ENCODE measurements around the gene VPS8.
"Not testable (repeated sequence)": the region's sequence is repeated elsewhere in the genome, so short reads cannot be mapped to it uniquely, and the experiment has no call there.

The VPS8 gene

DNA sequence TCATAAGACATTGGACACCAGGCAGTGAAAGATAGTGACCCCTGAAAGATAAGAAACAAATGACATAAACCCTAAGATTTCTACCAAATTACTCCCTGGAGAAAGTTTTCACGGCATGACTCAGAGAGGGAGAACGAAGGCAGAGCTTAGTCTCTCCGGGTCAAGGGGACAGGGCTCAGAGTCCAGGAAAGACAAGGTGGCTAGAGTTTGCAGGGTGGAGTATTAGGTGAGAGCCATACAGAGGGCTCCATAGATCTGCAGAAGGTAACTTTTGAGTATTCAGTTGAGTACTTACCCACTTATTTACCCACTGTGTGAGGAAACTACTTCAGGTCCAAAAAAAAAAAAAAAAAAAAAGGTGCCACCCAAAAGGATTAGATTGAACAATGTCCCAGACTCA lies 197.7 kb downstream of the VPS8 start:
- DNase-seq: no peak

GRCh38 chr3:185017584-185017983 lies 205.6 kb downstream of the VPS8 start:
- not testable (repeated sequence) for DNase-seq

DNA sequence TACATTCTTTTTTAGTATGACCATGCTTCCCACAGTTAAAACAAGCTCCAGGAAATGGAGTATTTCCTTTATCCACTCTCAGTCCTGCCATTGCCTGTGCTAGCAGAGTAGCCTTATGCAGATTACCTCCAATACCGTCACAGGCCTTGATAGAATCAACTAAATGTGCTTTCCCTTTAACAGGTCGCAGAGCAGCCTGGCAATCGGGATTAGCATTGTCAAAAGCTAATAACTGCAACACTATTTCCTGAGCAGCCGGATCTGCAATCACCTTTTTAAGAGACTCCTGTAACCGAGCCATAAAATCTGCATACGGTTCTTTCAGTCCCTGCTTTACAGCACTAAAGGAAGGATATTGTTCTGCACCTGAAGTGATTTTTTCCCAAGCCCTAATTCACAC lies 206.0 kb downstream of the VPS8 start:
- DNase-seq: not testable (repeated sequence)

- DNase-seq: no peak
Measured at GRCh38 chr3:185021256-185021655, 209.3 kb downstream of the VPS8 start.

DNA sequence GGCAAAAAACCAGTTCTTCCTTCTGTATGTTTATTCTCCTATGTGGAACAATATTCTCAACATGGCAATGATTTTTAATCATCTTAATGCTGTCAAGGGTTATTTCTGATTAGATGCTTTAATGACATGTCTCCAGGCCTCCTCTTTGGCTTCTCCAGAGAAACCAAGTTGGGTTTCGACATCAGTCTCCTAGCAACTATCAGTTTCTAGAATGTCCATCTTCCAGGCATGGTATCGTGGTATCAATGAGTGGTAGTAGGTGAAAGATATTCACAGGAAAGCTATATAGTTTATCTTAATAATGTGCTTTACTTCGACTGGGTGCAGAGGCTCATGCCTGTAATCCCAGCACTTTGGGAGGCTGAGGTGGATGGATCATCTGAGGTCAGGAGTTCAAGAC lies 212.4 kb downstream of the VPS8 start:
- DNase-seq: no peak

- DNase-seq: no peak
Measured at GRCh38 chr3:185024966-185025365, 213.0 kb downstream of the VPS8 start.

DNA sequence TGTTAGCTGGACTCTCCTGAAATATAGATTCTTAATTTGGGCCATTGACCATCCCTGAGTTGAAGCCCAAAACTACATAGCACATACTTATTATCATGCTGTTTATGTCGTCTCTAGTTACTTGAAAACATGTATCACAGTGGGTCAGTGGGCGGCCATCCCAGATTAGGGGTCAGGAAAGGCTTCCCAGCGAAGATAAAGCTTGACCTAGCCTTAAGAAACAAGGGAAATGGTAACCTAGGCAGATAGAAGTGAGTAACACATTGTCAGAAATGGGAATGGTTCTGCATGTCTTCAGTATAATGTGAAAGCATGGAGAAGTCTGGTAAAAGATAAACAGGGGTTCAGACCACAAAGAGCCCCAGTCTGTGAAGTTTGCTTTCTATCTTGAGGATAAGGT lies 216.2 kb downstream of the VPS8 start:
- DNase-seq: no peak

DNA sequence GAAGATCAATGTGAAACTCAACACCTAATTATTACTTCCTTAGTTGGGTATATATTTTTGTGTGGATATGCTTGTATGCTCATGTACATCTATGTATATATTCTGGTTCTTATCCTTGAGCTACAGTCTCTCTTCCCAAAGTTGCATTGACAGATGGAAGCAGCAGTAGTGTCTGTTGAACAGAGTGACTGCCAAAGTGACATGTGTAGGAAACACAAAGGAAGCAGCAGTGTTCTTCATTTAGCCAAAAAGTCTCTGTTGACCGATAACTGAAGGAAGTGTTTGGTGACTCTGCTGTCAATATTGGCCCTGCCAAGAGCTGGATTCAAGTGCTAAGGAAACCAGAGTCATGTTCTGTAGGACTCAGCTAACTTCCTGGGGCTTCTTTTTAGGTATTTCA lies 217.1 kb downstream of the VPS8 start:
- no peak for DNase-seq

DNA sequence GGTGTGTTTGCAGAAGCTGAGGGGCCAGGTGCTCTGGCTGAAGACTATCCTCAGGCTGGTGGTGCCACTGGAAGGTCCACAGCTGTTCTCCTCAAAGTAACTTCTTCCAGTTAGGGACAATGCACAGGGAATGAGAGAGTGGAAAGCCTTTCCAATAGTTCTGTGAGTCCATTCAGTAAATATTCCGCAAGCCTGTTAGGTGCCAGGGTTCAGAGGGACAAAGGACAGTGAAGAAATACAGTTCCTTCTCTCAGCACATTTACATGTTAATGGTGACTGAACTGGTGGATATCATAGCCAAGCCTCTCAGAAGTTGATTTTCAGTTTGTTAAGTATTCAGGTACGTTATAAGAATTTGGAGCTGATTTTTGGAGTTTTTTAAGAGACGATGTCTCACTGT lies 218.4 kb downstream of the VPS8 start:
- no peak for DNase-seq

DNA sequence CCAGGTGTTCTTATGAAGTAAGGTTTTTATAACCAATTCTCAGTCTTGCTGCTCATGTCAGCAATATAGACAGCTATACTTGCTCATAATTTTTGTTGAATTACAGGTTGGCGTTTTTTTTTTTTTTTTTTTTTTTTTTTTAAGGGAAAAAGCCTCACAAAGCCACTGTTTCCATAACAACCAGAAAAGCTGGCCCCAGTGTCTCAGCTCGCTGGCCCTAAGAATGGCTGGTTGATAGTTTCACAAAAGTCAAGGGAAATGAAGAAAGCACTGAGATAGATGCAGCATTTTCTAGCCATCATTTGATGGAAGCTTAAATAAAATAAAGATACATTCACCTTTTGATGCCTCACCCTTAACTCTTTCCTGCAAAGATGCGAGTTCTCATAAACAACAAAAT lies 219.0 kb downstream of the VPS8 start:
- DNase-seq: no peak

DNA sequence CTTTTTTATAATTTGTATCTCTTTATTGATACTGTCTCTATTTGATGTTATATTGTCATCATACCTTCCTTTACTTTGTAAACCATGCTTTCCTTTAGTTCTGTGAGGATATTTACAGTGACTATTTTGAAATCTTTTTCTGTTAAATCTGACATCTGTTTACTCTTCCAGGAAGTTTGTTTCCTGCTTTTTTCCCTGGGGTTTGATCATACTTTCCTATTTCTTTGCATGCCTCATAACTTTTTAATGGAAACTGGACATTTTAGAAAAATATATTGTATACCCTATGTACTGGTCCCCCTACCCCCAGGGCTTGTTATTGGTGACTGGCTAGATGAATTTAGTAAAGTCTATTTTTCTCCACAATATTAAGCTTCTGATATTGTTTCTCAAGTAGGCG lies 225.8 kb downstream of the VPS8 start:
- DNase-seq: no peak

GRCh38 chr3:185040425-185040824 lies 228.5 kb downstream of the VPS8 start:
- DNase-seq: no peak

- no peak for DNase-seq
Measured at GRCh38 chr3:185041540-185041939, 229.6 kb downstream of the VPS8 start.

GRCh38 chr3:185042312-185043050 lies 230.5 kb downstream of the VPS8 start:
- DNase-seq: no peak

- DNase-seq: no peak
Measured at GRCh38 chr3:185046164-185046515, 234.2 kb downstream of the VPS8 start.

DNA sequence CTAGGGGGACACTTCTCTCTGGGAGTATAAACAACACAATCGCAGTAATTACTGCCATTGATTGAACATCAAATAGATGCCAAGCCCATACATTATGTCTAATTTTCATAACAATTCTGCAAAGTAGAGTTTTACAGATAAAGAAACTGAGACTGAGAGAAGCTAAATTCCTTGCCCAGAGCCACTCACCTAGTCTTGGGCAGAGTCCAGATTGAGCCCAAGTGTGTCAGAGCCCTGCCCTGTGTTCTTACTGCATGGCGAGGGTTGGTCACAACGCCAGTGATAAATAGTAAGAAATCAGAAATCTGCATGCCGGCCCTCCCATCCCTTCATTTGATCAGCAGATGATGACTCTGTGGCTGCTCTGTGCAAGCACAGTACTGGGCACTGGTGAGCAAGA lies 234.6 kb downstream of the VPS8 start:
- no peak for DNase-seq

GRCh38 chr3:185049710-185050109 lies 237.7 kb downstream of the VPS8 start:
- DNase-seq: no peak

- DNase-seq: no peak
Measured at GRCh38 chr3:185051801-185052200, 239.8 kb downstream of the VPS8 start.

- DNase-seq: no peak
Measured at GRCh38 chr3:185052631-185053030, 240.7 kb downstream of the VPS8 start.

DNA sequence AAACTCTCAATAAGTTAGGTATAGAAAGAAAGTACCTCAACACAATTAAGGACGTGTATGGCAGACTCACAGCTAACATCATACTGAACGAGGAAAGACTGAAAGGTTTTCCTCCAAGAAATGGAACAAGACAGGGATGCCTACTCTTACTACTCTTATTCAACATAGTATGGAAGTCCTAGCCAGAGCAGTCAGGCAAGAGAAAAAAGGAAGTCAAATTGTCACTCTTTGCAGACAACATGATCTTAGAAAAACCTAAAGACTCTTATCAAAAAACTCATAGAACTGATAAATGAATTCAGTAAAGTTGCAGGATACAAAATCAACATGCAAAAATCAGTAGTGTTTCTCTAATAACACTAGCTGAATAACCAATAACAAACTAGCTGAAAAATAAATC lies 244.9 kb downstream of the VPS8 start:
- DNase-seq: no peak

DNA sequence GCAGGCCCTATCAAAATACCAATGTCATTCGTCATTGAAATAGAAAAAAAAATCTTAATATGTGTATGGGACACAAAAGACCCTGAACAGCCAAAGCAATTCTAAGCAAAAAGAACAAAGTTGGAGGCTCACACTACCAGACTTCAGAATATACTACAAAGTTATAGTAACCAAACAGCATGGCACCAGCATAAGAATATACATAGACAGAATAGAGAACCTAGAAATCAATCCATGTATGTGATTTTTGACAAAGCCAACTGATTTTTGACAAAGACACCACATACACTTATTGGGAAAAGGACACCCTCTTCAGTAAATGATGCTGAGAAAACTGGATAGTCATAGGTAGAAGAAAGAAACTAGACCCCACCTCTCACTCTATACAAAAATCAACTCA lies 245.9 kb downstream of the VPS8 start:
- DNase-seq: no peak

- DNase-seq: no peak
Measured at GRCh38 chr3:185058796-185059195, 246.8 kb downstream of the VPS8 start.

DNA sequence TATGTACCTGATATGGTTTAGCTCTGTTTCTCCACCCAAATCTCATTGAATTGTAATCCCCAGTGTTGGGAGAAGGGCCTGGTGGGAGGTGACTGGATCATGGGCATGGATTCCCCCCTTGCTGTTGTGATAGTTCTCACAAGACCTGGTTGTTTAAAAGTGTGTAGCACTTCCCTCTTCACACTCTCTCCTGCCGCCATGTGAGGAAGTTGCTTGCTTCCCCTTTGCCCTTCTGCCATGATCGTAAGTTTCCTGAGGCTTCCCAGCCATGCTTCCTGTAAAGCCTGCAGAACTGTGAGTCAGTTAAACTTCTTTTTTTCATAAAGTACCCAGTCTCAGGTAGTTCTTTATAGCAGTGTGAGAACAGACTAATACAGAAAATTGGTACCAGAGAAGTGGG lies 247.8 kb downstream of the VPS8 start:
- no peak for DNase-seq

DNA sequence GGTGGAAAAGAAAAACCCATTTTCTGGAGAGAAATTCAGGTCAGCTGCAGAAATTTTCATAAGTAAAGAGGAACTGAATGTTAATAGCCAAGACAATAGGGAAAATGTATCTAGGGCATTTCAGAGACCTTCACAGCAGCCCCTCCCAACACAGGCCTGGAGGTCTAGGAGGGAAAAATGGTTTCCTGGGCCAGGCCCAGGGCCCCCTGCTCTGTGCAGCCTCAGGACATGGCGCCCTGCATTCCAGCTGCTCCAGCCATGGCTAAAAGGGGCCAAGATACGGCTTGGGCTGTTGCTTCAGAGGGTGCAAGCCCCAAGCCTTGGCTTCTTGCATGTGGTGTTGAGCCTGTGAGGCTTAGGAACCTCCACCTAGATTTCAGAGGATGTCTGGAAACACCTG lies 248.7 kb downstream of the VPS8 start:
- DNase-seq: no peak

- DNase-seq: no peak
Measured at GRCh38 chr3:185062191-185062590, 250.2 kb downstream of the VPS8 start.

DNA sequence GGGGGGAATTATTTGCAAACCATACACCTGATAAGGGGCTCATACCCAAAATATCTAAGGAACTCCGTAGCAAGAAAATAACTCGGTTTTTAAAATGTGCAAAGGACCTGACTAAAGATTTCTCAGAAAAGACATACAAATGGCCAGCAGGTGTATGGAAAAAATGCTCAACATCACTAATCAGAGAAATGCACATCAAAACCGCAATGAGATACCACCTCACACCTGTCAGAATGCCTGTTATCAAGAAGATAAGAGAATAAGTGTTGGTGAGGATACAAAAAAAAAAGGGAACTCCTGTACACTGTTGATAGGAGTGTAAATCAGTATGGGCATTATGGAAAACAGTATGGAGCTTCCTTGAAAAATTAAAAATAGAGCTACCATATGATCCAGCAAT lies 251.5 kb downstream of the VPS8 start:
- no peak for DNase-seq

All from kidney glomerular epithelial cell (primary cell).